ENCODE measurements around the gene SEC24D.

SEC24D gene

GRCh38 chr4:118751629-118752323 lies 84.2 kb downstream of the SEC24D start:
- peak; percentile 68 for DNase-seq
- Histone ChIP-seq H3K4me3 (ENCODE audit: low read depth, low read length) (no peak overlapping the region), H3K27me3 (replicated peaks) (no peaks in the 10 kb centered on the region), H3K36me3 (replicated peaks) (peaks cover 46% of the 10 kb centered on the region), H3K27ac (peak overlapping the region; percentile 65)
- in situ Hi-C loops (cut with HindIII; ENCODE audit: low pct_ligation_motif_present, low sequenced_read_pairs), result loop anchor here (25.0 kb wide), 1 partner anchor 211 kb away; no protein-coding TSS in a partner anchor
- TF ChIP-seq CTCF (IDR thresholded peaks at IDR 0.05; ENCODE audit: low read depth, low read length, missing control alignments), result no peak

- no peak for DNase-seq
- H3K27me3 ChIP-seq (replicated peaks), result no peaks in the 10 kb centered on the region
- no peak overlapping the region for H3K27ac ChIP-seq
- in situ Hi-C loops (cut with HindIII; ENCODE audit: low pct_ligation_motif_present, low sequenced_read_pairs), result no loop called here
- peaks cover 52% of the 10 kb centered on the region for H3K36me3 ChIP-seq (replicated peaks)
- H3K4me3 ChIP-seq (ENCODE audit: low read depth, low read length), result no peak overlapping the region
- no peak for TF ChIP-seq CTCF (IDR thresholded peaks at IDR 0.05; ENCODE audit: low read depth, low read length, missing control alignments)
These were observed 86.5 kb downstream of the SEC24D start for GRCh38 chr4:118749347-118749988.

GRCh38 chr4:118746251-118746919 lies 89.5 kb downstream of the SEC24D start:
- TF ChIP-seq CTCF (IDR thresholded peaks at IDR 0.05; ENCODE audit: low read depth, low read length, missing control alignments), result no peak
- no peak for DNase-seq
- no peaks in the 10 kb centered on the region for H3K27me3 ChIP-seq (replicated peaks)
- peaks cover 58% of the 10 kb centered on the region for H3K36me3 ChIP-seq (replicated peaks)
- in situ Hi-C loops (cut with HindIII; ENCODE audit: low pct_ligation_motif_present, low sequenced_read_pairs), result no loop called here
- no peak overlapping the region for H3K4me3 ChIP-seq (ENCODE audit: low read depth, low read length)
- H3K27ac ChIP-seq, result no peak overlapping the region

- in situ Hi-C loops (cut with HindIII; ENCODE audit: low pct_ligation_motif_present, low sequenced_read_pairs), result no loop called here
- Histone ChIP-seq H3K36me3 (replicated peaks) (peaks cover 58% of the 10 kb centered on the region), H3K27me3 (replicated peaks) (no peaks in the 10 kb centered on the region), H3K4me3 (ENCODE audit: low read depth, low read length) (no peak overlapping the region), H3K27ac (no peak overlapping the region)
- no peak for DNase-seq
- TF ChIP-seq CTCF (IDR thresholded peaks at IDR 0.05; ENCODE audit: low read depth, low read length, missing control alignments), result no peak
These were observed 90.6 kb downstream of the SEC24D start for GRCh38 chr4:118745357-118745756.

- no peaks in the 10 kb centered on the region for H3K27me3 ChIP-seq (replicated peaks)
- no peak overlapping the region for H3K4me3 ChIP-seq (ENCODE audit: low read depth, low read length)
- in situ Hi-C loops (cut with HindIII; ENCODE audit: low pct_ligation_motif_present, low sequenced_read_pairs), result no loop called here
- H3K36me3 ChIP-seq (replicated peaks), result peaks cover 62% of the 10 kb centered on the region
- peak overlapping the region; percentile 87 for H3K27ac ChIP-seq
- peak; percentile 65 for DNase-seq
- no peak for TF ChIP-seq CTCF (IDR thresholded peaks at IDR 0.05; ENCODE audit: low read depth, low read length, missing control alignments)
These were observed 92.1 kb downstream of the SEC24D start for GRCh38 chr4:118743867-118744266.

Data from brain microvascular endothelial cell (primary cell).